ENCODE data around the gene R3HDM1. TPM values are rescaled to one million over a fixed set of nuclear protein-coding genes. Genes with fewer than 3 reads are reported as not detected.
A peak's percentile ranks its signal among the peaks of the same experiment; 100 is the strongest.

Gene R3HDM1
- 52.4 and 54.6 TPM in 2 replicates for total RNA-seq (2022)
- Bru-seq, nascent RNA: percentile 77 among the genes with signal in this experiment
- BruChase-seq, experiment 1, labeled RNA remaining after a 6-hour chase: percentile 65 among the genes with signal in this experiment
- percentile 72 among the genes with signal in this experiment for BruChase-seq, experiment 2, labeled RNA remaining after a 2-hour chase
- long read RNA-seq, full-length matches to known transcripts: 3 of 40 reads
- long read RNA-seq, partial matches to known transcripts: 10 of 40 reads
- long read RNA-seq, other reads (novel, unspliced or antisense): 27 of 40 reads

GRCh38 chr2:135531231-135532197 lies at the start of gene R3HDM1:
TSS of gene R3HDM1 (plus strand) at chr2:135531484. CDS start at chr2:135604846, 73,362 bp downstream.
- BruUV-seq (replicated peaks): no TSS peak
- no peak within 1 kb of the TSS for H3K27ac Mint-ChIP-seq (ENCODE audit: low read depth, unreplicated experiment)
- CTCF ChIA-PET: interaction anchor here (0.6 to 1.3 kb wide), 4 partner anchors 14 to 374 kb away, joined by 3 to 4 read pairs (median 4); no protein-coding TSS in a partner anchor

GRCh38 chr2:135485441-135485840 lies 45.8 kb upstream of the R3HDM1 start:
- Mint-ChIP-seq H3K27me3 (ENCODE audit: insufficient read depth, unreplicated experiment) (no peaks in the 10 kb centered on the region), H3K9me3 (ENCODE audit: unreplicated experiment) (peaks cover 6% of the 10 kb centered on the region), H3K4me1 (ENCODE audit: insufficient read depth, unreplicated experiment) (no peaks in the 10 kb centered on the region), H3K4me3 (ENCODE audit: unreplicated experiment) (no peak overlapping the region), H3K36me3 (ENCODE audit: insufficient read depth, unreplicated experiment) (peaks cover 20% of the 10 kb centered on the region), H3K27ac (ENCODE audit: low read depth, unreplicated experiment) (no peak overlapping the region)
- DNase-seq (ENCODE audit: unreplicated experiment): peak; percentile 29
- TF ChIP-seq CTCF (IDR thresholded peaks at IDR 0.05; ENCODE audit: unreplicated experiment): no peak
- POLR2A ChIA-PET: no interaction called here
- intact Hi-C loops (cut with micrococcal nuclease): no loop called here
- CTCF ChIA-PET: no interaction called here
- BruUV-seq (replicated peaks): no TSS peak

More at GRCh38 chr2:135531231-135532197, at the start of gene R3HDM1:
- Mint-ChIP-seq H3K9me3 (ENCODE audit: unreplicated experiment) (no peaks in the 10 kb centered on the region), H3K36me3 (ENCODE audit: insufficient read depth, unreplicated experiment) (peaks cover under 1% of the 10 kb centered on the region), H3K4me1 (ENCODE audit: insufficient read depth, unreplicated experiment) (peaks cover 6% of the 10 kb centered on the region), H3K4me3 (ENCODE audit: unreplicated experiment) (no peak within 1 kb of the TSS), H3K27me3 (ENCODE audit: insufficient read depth, unreplicated experiment) (no peaks in the 10 kb centered on the region)
- peak; percentile 100 for DNase-seq (ENCODE audit: unreplicated experiment)
- intact Hi-C loops (cut with micrococcal nuclease): loop anchor here (2.0 to 10.0 kb wide), 4 partner anchors 179 to 614 kb away; partner anchors contain the start of gene CCNT2
- POLR2A ChIA-PET: interaction anchor here (0.7 to 2.7 kb wide), 24 partner anchors 9 to 613 kb away, joined by 3 to 20 read pairs (median 4); partner anchors contain the start of genes CCNT2 and UBXN4
- TF ChIP-seq CTCF (IDR thresholded peaks at IDR 0.05; ENCODE audit: unreplicated experiment): peak; percentile 16

- Mint-ChIP-seq H3K9me3 (ENCODE audit: unreplicated experiment) (peaks cover 12% of the 10 kb centered on the region), H3K27me3 (ENCODE audit: insufficient read depth, unreplicated experiment) (no peaks in the 10 kb centered on the region), H3K27ac (ENCODE audit: low read depth, unreplicated experiment) (no peak overlapping the region), H3K4me3 (ENCODE audit: unreplicated experiment) (no peak overlapping the region), H3K36me3 (ENCODE audit: insufficient read depth, unreplicated experiment) (peaks cover 23% of the 10 kb centered on the region), H3K4me1 (ENCODE audit: insufficient read depth, unreplicated experiment) (peaks cover 14% of the 10 kb centered on the region)
- DNase-seq (ENCODE audit: unreplicated experiment): no peak
- POLR2A ChIA-PET: no interaction called here
- intact Hi-C loops (cut with micrococcal nuclease): loop anchor here (10.0 kb wide), 1 partner anchor 94 kb away; no protein-coding TSS in a partner anchor
- no peak for TF ChIP-seq CTCF (IDR thresholded peaks at IDR 0.05; ENCODE audit: unreplicated experiment)
- CTCF ChIA-PET: interaction anchor here (0.5 kb wide), 1 partner anchor 27 kb away, joined by 3 read pairs; no protein-coding TSS in a partner anchor
- no TSS peak for BruUV-seq (replicated peaks)
Measured at GRCh38 chr2:135490376-135490775, 40.9 kb upstream of the R3HDM1 start.

- H3K9me3 Mint-ChIP-seq (ENCODE audit: unreplicated experiment): peaks cover 25% of the 10 kb centered on the region
- TF ChIP-seq CTCF (IDR thresholded peaks at IDR 0.05; ENCODE audit: unreplicated experiment): no peak
- peak; percentile 67 for DNase-seq (ENCODE audit: unreplicated experiment)
- ChIA-PET CTCF (no interaction called here), POLR2A (no interaction called here)
- no peaks in the 10 kb centered on the region for H3K27me3 Mint-ChIP-seq (ENCODE audit: insufficient read depth, unreplicated experiment)
- H3K27ac Mint-ChIP-seq (ENCODE audit: low read depth, unreplicated experiment): no peak overlapping the region
- H3K4me1 Mint-ChIP-seq (ENCODE audit: insufficient read depth, unreplicated experiment): peaks cover 14% of the 10 kb centered on the region
- BruUV-seq (replicated peaks): no TSS peak
- no peak overlapping the region for H3K4me3 Mint-ChIP-seq (ENCODE audit: unreplicated experiment)
- intact Hi-C loops (cut with micrococcal nuclease): loop anchor here (10.0 kb wide), 1 partner anchor 90 kb away; no protein-coding TSS in a partner anchor
- peaks cover 47% of the 10 kb centered on the region for H3K36me3 Mint-ChIP-seq (ENCODE audit: insufficient read depth, unreplicated experiment)
Measured at GRCh38 chr2:135494503-135494902, 36.8 kb upstream of the R3HDM1 start.

All from MCF 10A (cell line).